GM20431 (cell line): Measurements from ENCODE around the gene UBE4B.

Source experiments
- in situ Hi-C: fragments of 300-500 bp; cut with MseI, MboI; formaldehyde crosslinking; loops from one replicate; pipeline ENCODE4 v1.15.0; 2020; ENCODE audit warnings: low sequenced_read_pairs; ENCODE audit not compliant: unreplicated experiment

The UBE4B gene

DNA sequence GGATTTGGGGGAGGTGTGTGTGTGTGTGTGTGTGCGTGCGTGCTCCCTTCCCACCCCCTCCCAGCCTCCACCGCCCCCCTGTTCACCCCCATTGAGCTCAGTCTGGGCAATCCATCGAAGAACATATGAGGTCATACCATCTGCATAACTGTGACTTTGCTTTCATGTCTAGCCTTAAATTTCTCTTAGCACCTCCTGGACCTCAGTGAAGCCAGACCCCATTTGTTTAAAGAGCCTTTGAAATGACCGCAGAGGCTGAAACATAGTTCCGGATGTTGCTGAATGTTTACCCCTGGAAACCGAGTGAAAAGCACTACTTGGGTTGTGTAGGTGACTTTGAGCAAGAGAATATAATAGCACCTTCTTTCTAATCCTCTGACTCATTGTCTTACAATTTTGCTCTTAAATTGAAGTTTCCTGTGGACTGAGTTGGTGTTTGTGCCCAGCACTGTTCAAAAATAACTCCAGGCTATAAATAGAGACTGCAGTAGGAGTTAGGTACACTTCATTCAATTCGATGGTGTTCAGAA lies 75.4 kb downstream of the UBE4B start:
- in situ Hi-C loops, result no loop called here

- in situ Hi-C loops, result no loop called here
Measured at GRCh38 chr1:10108948-10109708, 76.4 kb downstream of the UBE4B start.

- in situ Hi-C loops, result no loop called here
Measured at GRCh38 chr1:10113501-10113900, 80.7 kb downstream of the UBE4B start.

- in situ Hi-C loops, result no loop called here
Measured at GRCh38 chr1:10114746-10115145, 82.0 kb downstream of the UBE4B start.

DNA sequence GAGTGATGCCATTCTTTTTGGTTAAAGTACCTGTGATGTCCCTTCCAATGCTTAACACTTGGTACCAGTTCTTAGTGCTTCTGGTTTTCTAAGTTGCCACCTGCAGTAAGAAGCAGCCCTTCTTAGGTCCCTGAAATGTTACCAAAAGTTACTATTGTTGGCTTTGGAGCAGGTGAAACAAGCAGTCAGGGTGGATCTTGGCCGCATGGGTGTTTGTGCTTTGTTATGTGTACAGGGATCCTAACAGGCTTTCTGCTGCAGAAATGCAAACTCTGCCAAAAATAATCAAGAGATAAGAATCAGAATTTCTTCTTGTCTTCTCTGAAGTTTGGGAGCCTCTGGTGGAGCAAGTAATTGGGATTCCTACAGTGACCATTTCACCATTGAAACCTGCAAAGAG lies 84.4 kb downstream of the UBE4B start:
- in situ Hi-C loops, result no loop called here

- in situ Hi-C loops, result no loop called here
Measured at GRCh38 chr1:10117865-10118264, 85.1 kb downstream of the UBE4B start.

- in situ Hi-C loops, result no loop called here
Measured at GRCh38 chr1:10121688-10122087, 88.9 kb downstream of the UBE4B start.

DNA sequence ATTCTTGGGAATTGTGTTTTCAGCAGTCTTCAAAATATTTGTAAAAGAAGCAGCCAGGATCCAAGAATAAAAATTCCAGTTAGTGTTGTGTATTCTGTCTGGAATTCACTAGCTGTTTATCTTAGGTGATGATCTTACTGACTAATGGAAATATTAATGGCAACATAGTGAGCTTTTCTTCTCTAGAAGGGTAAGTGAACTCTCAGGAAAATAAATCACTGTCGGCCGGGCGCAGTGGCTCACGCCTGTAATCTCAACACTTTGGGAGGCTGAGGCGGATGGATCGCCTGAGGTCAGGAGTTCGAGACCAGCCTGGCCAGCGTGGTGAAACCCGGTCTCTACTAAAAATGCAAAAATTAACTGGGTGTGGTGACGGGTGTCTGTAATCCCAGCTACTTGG lies 90.2 kb downstream of the UBE4B start:
- in situ Hi-C loops, result no loop called here

DNA sequence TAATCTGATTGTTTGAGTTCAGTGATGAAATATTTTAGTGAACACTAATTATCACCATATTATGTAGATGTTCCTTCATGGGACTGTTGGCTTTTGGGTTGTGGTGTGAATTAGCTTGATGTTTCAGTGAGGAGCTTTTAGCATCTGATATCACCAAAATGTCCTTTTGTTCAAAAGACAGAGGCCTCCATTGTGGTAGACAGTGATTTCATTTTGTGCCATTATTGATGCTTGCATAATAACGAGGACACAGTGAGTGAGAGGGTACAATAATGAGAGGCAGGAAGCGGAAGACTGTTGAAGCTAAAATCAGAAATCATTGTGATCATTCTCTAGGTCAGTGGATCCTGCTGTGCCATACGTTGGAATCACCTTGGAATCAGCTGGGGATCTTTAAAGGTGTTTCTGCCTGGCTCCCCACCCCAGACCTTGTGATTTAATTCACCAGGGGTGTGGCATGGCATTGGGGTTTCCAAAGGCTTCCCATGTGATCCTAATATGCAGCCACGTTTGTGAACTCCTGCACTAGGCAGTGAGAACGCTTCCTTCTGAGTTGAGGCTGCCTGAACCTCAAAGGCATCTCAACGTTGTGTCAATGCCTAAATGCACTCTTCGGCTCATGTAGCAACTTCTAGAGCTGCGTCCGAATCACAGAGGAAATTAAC lies 95.5 kb downstream of the UBE4B start:
- in situ Hi-C loops, result no loop called here

DNA sequence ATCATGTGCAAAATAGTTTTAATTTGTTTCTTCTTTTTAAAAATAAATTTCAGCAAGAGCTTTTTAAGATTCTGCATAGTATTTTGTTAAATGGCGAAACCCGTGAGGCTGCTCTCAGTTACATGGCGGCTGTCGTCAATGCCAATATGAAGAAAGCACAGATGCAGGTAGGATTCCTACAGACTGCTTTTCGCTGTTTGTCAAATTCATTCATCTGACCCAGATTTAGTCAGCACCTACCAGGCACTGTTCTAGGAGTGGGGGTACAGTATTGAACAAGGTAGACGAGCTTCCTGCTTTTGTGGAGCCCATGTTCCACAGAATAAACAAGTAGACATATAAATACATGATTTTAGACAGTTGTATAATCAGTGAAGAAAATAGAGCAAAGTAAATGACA lies 99.6 kb downstream of the UBE4B start:
- in situ Hi-C loops, result no loop called here

DNA sequence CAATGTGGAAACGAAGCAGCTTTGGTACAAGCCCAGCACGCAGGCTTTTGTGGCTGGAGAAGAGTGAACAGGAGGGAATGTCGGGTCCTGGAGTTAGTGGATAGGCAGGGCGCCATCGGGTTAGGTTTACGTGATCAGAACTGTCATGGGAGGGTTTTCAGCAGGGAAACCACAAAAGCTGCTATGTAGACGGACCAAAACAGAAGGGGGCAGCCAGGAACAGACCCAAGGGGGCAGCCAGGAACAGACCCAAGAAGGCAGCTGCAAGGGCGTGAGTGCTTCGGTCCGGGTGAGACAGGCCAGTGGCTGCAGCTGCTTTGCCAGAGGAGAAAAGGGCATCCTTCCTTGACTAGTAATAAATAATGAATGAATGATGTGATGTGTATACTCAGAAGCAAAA lies 100.1 kb downstream of the UBE4B start:
- in situ Hi-C loops, result no loop called here

GRCh38 chr1:10140981-10141380 lies 108.2 kb downstream of the UBE4B start:
- in situ Hi-C loops, result no loop called here

DNA sequence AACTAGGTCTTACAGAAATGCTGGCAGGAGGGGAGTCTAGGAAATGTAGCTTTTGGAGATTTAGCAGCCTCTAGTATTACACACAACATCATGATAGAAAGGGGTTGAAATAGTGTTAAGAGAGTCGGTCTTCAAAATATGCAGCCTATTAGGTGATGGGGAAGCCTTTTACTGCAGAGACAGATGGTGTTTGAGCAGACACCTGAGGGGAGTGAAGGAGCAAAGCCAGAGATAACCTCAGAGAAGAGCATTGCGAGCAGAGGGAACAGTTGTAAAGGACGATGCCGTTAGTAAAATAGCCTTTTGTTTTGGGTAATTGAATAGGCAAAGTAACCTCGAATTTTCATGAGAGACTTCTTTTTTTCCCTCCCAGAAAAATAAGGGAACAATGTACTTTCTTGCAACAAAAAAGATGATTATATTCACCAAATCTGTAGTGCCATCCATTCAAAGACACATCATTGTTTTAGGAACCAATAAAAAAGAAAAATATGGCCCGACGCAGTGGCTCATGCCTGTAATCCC lies 111.3 kb downstream of the UBE4B start:
- in situ Hi-C loops, result no loop called here

- in situ Hi-C loops, result no loop called here
Measured at GRCh38 chr1:10146391-10146790, 113.6 kb downstream of the UBE4B start.

DNA sequence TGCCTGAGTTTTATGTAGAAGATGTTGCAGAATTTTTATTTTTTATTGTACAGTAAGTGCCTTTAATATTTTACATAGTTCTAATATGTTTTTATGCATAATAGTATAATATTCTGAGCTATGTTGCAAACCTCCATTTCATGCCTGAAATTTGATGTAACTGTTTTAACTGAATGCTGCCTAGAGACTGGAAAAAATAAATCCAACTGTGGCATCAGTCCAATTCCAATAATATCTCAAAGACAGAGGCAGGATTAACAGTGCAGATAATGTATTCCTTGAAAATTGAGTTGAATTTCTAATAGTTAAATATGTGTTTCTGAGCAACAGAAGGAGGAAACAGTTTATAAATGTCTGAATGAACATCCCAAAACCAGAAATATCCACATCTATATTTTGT lies 116.5 kb downstream of the UBE4B start:
- in situ Hi-C loops, result no loop called here

DNA sequence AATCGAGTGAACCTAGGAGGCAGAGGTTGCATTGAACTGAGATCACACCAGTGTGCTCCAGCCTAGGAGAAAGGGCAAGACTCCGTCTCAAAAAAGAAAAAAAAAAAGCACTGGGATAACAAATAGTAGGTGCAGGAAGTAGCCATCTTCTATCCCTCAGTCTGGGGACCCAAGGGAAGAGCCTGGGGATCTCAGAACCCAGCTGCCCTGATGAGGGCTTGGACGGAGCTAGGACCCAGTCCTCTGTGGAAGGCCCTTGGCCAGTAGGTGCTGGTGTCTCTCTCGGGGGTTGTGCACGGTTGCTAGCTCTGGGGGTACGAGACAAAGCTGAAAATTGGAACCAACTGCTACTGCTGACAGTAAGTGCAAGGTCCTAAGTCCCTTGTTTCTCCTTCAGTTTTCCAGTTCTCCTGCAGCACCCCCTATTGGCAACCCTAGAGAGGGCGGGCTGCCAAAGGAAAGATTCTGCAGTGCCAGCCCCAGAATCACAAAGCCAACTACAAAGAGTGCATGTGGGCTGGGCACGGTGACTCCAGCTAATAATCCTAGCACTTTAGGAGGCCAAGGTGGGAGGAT lies 120.0 kb downstream of the UBE4B start:
- in situ Hi-C loops, result no loop called here

GRCh38 chr1:10155087-10155712 lies 122.4 kb downstream of the UBE4B start:
- in situ Hi-C loops, result no loop called here

DNA sequence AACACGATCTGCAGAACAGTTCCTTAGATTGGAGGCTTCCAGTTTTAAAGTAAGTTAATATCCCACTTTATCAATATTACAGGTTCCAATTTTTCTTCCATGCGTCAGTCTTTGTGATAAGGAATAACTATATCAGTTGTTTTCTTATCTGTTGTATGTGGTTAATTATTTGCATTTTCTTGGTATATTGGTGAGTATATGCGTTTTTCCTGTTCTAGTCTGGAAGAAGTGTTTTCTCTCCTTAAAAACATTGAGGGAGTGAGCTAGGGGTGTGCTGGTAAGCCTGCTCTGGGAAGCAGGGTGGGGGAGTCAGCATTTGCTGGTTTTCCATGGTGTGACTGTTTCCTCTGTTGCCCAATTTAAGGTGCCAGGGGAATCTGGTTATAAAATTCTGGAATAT lies 127.4 kb downstream of the UBE4B start:
- in situ Hi-C loops, result no loop called here

GRCh38 chr1:10160907-10161490 lies 128.2 kb downstream of the UBE4B start:
- in situ Hi-C loops, result no loop called here
